ENCODE measurements around the gene ADGRL4. TPM values are rescaled to one million over a fixed set of nuclear protein-coding genes. Genes with fewer than 3 reads are reported as not detected.

Gene ADGRL4
- total and polyA plus RNA-seq, 2 donors from 2014 or later = 16.8 to 43.0 TPM

GRCh38 chr1:78864175-78864574, 142.4 kb downstream of the ADGRL4 start:
- no peak overlapping the region for H3K4me3 ChIP-seq (ENCODE audit: low read length in 3 of 3)
- no peak overlapping the region for H3K27ac ChIP-seq (ENCODE audit: low read depth in 2 of 2, low read length in 2 of 2)
- no peaks in the 10 kb centered on the region for H3K4me1 ChIP-seq (ENCODE audit: control insufficient read depth in 2 of 3, insufficient read depth in 2 of 3, low read depth in 1 of 3, low read length in 3 of 3)
- intact Hi-C loops (cut with DNase I) = no loop called here
- DNase-seq (no peak), FAIRE-seq (no peak)
- H3K9me3 ChIP-seq (ENCODE audit: control insufficient read depth in 2 of 3, insufficient read depth in 1 of 3, low read length in 3 of 3) = no peaks in the 10 kb centered on the region
- no peaks in the 10 kb centered on the region for H3K27me3 ChIP-seq (ENCODE audit: control insufficient read depth, insufficient read depth, low read length)
- TF ChIP-seq CTCF (IDR thresholded peaks at IDR 0.05; ENCODE audit: borderline replicate concordance, extremely low read depth, insufficient read depth) = no peak
- H3K9ac ChIP-seq (ENCODE audit: low read length in 3 of 3) = no peak overlapping the region
- no peaks in the 10 kb centered on the region for H3K36me3 ChIP-seq (ENCODE audit: control insufficient read depth in 2 of 3, insufficient read depth in 3 of 3, low read length in 3 of 3)

GRCh38 chr1:78856096-78856495, 150.4 kb downstream of the ADGRL4 start:
- FAIRE-seq (no peak), DNase-seq (no peak)
- H3K9ac ChIP-seq (ENCODE audit: low read length in 3 of 3) = no peak overlapping the region
- H3K36me3 ChIP-seq (ENCODE audit: control insufficient read depth in 2 of 3, insufficient read depth in 3 of 3, low read length in 3 of 3) = no peaks in the 10 kb centered on the region
- no peak for TF ChIP-seq CTCF (IDR thresholded peaks at IDR 0.05; ENCODE audit: borderline replicate concordance, extremely low read depth, insufficient read depth)
- no peak overlapping the region for H3K27ac ChIP-seq (ENCODE audit: low read depth in 2 of 2, low read length in 2 of 2)
- no peaks in the 10 kb centered on the region for H3K27me3 ChIP-seq (ENCODE audit: control insufficient read depth, insufficient read depth, low read length)
- H3K4me1 ChIP-seq (ENCODE audit: control insufficient read depth in 2 of 3, insufficient read depth in 2 of 3, low read depth in 1 of 3, low read length in 3 of 3) = no peaks in the 10 kb centered on the region
- intact Hi-C loops (cut with DNase I) = no loop called here
- H3K4me3 ChIP-seq (ENCODE audit: low read length in 3 of 3) = no peak overlapping the region
- peaks cover 0 to 2% (median 0%) of the 10 kb centered on the region in 3 donors for H3K9me3 ChIP-seq (ENCODE audit: control insufficient read depth in 2 of 3, insufficient read depth in 1 of 3, low read length in 3 of 3)

- FAIRE-seq (no peak), DNase-seq (no peak)
- Histone ChIP-seq H3K4me1 (ENCODE audit: control insufficient read depth in 2 of 3, insufficient read depth in 2 of 3, low read depth in 1 of 3, low read length in 3 of 3) (no peaks in the 10 kb centered on the region), H3K27me3 (ENCODE audit: control insufficient read depth, insufficient read depth, low read length) (no peaks in the 10 kb centered on the region), H3K9me3 (ENCODE audit: control insufficient read depth in 2 of 3, insufficient read depth in 1 of 3, low read length in 3 of 3) (peaks cover 0 to 2% (median 0%) of the 10 kb centered on the region in 3 donors), H3K9ac (ENCODE audit: low read length in 3 of 3) (no peak overlapping the region), H3K36me3 (ENCODE audit: control insufficient read depth in 2 of 3, insufficient read depth in 3 of 3, low read length in 3 of 3) (no peaks in the 10 kb centered on the region), H3K4me3 (ENCODE audit: low read length in 3 of 3) (no peak overlapping the region), H3K27ac (ENCODE audit: low read depth in 2 of 2, low read length in 2 of 2) (no peak overlapping the region)
- intact Hi-C loops (cut with DNase I) = no loop called here
- TF ChIP-seq CTCF (IDR thresholded peaks at IDR 0.05; ENCODE audit: borderline replicate concordance, extremely low read depth, insufficient read depth) = no peak
Measured at GRCh38 chr1:78855258-78855657, 151.3 kb downstream of the ADGRL4 start.

GRCh38 chr1:78854556-78854955, 152.0 kb downstream of the ADGRL4 start:
- FAIRE-seq (no peak), DNase-seq (no peak)
- no peak for TF ChIP-seq CTCF (IDR thresholded peaks at IDR 0.05; ENCODE audit: borderline replicate concordance, extremely low read depth, insufficient read depth)
- no peak overlapping the region for H3K27ac ChIP-seq (ENCODE audit: low read depth in 2 of 2, low read length in 2 of 2)
- intact Hi-C loops (cut with DNase I) = no loop called here
- no peaks in the 10 kb centered on the region for H3K36me3 ChIP-seq (ENCODE audit: control insufficient read depth in 2 of 3, insufficient read depth in 3 of 3, low read length in 3 of 3)
- H3K4me3 ChIP-seq (ENCODE audit: low read length in 3 of 3) = no peak overlapping the region
- peaks cover 0 to 2% (median 0%) of the 10 kb centered on the region in 3 donors for H3K9me3 ChIP-seq (ENCODE audit: control insufficient read depth in 2 of 3, insufficient read depth in 1 of 3, low read length in 3 of 3)
- H3K27me3 ChIP-seq (ENCODE audit: control insufficient read depth, insufficient read depth, low read length) = no peaks in the 10 kb centered on the region
- H3K4me1 ChIP-seq (ENCODE audit: control insufficient read depth in 2 of 3, insufficient read depth in 2 of 3, low read depth in 1 of 3, low read length in 3 of 3) = no peaks in the 10 kb centered on the region
- no peak overlapping the region for H3K9ac ChIP-seq (ENCODE audit: low read length in 3 of 3)

Measured in kidney (tissue), 14 donors.